ENCODE measurements around the gene AGPAT4.
"Not testable (repeated sequence)": the region's sequence is repeated elsewhere in the genome, so short reads cannot be mapped to it uniquely, and the experiment has no call there.

The AGPAT4 gene

DNA sequence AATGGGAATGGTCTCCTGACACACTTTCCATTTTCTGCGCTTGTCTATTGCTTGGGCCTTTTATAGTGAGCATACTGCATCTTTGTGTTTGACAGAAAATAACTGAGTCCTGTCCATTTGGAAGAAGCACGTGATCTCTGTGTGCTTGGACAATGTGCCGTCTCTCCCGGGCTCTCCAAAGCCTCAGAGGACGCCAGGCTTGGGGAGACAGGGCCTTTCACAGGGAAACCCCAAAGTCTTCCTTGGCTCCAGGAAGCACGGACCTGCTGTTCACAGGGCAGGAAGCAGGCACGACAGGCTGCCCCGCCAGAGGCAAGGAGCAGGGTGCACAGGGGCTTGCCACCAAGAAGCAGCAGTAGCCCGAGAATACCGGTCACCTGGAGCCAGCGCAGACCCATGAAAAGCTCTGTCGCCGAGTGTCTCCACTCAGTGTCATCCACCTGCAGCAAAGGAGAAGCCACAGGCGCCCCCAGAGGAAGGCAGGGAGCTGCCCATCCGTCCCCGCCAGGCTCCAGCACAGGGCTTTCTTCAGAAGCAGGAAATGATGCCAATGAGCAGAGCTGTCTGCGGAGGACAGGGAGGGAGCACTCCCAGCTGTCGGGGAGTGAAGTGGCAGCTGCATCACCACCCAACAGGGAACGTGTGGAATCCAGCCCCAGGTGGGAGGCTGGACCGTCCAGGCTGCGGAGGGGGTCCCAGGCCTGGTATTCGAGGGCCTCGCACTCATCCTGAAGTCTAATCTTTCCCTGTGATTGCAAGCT, 135.1 kb downstream of the AGPAT4 start:
- DNase-seq (ENCODE audit: low read depth in 2 of 2) = no peak

DNA sequence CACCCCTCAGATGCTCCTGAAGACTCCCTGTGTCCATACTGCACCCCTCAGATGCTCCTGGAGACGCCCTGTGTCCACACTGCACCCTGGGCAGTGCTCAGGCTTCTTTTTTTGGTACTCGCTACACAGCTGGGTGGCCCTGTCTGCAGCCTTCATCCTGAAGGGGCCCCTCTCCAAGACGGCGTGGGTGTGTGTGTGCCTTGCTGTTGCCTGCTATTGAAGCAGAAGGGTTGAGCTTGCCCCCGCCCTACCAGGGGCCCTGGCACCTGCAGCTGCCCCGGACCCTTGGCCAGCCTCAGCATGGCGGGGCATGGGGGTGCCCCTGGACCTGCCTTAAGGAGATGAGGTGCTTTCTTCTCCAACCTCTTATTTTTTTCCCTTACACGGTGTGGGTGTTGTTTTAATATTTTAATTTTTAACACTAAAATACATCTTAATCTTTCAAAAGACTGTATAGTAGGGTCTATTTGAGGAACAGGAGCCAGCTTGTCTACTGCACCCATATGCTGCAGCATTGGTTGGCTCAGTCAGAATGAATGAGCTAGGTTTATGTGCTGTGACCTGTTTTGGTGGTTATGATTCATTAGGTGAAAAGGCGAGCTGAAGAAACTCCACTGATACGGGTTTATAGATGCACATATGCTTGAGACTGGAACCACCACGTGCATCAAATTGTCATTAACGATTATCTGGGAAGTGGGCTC, 135.9 kb downstream of the AGPAT4 start:
- DNase-seq (ENCODE audit: low read depth in 2 of 2) = no peak

DNA sequence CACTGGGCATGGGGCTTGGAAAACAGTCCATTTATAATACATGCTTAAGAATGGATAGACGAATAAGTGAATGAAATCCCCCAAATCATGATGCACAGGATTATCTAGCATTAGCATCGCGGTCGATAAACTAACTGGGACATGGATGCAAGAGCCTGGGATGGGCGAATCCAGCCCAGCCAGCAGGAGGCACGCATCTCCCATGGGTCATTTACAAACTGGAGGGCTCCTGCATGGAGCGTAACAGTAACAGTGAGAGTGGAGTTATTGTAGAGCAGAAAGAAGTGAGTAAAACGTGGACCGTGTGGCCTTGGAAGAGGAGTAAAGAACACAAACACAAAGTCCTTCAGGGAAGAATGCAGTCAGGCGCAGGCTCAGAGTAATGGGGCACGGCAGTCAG, 136.5 kb downstream of the AGPAT4 start:
- DNase-seq (ENCODE audit: low read depth in 2 of 2) = no peak

DNA sequence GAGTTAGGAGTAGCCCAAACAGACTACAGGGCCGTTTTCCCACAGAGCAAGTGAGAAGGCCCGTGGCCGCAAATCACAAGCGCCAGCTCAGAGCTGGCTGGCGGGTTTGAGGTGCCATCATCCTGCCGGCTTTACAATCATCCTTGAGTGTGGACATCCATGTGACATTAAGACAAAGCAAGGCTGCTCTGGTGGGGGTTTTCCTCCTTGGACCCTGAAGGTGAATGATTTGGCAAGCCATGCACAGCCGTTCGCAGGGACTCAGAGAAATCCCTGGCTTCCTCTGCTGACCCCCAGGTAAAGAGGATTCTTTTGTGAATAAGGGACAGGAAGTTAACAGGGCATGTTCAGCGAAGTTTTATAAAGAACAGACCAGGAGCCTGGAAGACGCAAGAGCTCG, 137.2 kb downstream of the AGPAT4 start:
- DNase-seq (ENCODE audit: low read depth in 2 of 2) = no peak

DNA sequence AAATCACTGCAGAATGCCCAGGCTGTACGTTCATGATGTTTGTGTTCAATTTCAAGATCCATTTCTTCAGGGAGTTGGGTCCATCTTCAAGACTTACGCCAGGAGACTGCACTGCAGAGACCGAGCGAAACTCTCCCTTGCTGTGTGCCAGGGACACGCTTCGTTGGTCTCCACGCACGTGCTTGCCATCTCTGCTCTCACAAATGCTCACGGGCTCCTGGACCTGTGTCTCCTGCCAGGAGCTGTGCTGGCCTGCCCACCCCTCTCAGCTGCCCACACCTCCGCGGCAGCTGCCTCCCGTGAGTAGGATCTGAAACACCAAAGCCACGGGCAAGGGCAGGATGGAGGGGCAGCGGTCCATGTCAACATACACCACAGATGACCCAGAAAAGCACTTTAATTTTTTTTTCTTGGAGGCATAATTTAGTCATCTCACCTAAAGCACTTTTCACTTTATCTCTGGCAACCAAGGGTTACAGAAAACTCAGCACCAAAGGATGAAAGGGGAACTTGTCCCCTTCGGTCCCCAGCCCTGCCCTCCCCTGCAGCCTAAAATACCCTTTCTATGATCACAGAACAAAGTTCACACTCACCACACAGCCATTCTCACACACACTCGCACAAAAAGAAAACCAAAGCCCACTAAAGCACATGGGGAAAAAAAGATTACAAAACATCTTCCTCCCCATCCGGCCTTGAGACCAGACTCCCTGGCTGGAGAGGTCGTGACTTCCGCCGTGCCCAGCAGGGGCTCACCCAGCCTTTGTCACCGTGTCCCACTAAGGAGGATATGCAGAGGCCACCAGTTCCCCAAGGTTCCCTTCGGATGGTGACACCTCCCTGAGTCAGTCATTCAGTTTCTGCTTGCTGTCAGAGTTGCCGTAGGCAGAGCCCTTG, 137.9 kb downstream of the AGPAT4 start:
- DNase-seq (ENCODE audit: low read depth in 2 of 2) = no peak

DNA sequence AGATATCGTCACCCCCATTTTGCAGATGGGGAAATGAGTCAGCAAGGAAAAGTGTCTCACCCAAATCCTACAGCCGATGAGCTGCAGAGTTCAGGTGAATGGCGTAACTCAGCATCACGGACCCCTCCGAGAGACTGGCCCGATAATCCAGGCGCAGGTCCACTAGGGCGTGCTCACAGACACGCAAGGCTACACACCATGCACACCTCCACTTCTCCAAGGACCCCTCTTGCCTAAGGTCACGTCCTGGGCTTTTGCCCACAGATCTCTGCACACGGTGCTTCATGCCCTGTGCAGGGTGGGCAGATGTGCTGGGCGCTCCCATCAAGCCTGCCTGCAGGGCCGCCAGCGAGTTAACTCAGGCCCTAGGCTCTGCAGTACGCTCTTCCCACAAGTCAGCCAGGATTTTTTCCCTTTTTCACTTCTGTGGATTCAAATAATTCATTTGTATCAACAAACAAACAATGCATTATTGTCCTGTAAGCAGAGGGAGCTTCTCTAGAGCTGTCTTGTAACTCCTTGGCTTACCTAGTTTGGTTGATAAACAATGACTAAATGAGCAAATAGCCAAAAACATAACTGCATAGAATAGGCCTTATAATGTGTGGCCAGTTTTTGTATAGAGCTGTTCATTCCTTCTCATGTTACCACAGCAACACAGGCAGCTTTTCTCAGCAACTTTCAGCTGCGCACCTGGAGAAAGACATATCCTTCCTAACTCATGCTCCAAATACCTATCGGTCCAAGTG, 139.1 kb downstream of the AGPAT4 start:
- no peak for DNase-seq (ENCODE audit: low read depth in 2 of 2)

DNA sequence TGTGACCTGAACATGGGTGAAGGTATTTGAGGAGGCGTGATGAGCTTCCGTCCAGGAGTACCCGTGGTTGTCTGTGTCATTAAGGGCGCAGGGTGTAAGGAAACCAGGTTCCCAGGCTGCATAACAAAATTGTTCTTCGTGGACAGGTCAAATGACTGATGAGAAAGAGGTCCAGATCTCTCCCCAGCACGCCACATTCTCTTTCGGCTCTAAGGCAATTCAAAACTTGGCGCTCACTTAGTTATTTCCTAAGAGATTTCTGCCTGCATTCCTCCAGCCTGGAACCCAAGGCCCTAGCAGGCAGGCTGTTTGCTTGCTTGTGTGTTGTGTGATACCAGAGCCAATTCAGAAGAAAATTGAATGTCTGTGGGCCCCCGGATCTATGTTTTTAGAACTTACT, 139.9 kb downstream of the AGPAT4 start:
- no peak for DNase-seq (ENCODE audit: low read depth in 2 of 2)

DNA sequence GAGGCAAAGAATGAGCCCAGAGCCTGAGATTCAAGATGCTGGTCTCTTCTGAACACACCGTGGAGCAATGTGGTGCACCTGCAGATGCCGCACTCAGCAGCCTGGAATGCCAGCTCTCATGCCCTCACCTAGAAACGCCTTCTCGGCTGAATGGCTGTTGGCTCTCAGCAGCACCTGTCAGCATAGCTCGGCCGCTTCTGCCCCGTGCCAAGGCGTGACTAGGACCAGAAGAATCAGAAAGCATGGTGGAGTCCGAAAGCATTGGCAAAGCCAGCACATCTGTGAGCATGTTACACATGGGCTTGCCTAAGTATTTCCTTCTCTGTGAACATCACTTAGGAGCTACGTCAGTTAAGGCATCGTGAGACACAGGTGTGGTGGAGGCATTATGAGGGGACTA, 141.5 kb downstream of the AGPAT4 start:
- no peak for DNase-seq (ENCODE audit: low read depth in 2 of 2)

DNA sequence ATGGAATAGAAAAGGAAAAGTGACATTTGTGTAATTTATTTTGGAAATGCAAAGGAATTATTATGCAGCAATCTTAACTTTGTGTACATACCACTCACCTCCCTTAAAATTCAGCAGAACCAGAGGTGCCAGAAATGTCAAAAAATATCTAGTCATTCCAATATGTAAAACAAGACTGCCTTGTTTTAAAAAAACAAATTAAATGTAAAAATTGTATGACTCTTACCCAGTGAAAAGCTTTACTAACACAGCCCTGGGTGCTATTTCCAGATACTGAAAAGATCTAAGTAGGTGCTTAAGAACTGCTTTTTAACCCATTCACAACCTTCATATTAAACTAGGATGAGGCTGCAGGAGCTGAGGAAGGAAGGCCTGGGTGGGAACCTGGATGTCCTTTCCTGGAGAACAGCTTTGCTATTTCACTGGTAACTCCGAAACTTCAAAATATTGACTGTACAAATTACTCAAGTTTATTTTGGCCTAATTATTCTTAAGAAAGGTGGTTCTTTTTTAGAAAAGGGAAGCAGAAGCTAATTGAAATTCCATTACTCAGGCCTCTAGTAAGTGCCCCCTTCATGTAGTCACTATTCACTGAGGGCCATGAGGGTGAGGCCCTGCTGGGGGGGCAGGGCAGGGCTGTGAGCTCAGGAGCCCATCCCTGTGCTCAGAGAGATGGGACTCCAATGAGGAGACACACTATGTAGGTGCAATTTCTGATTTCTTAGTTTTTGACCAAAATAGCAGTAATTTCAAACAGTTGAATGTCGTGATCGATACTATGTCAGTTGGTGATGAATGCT, 142.7 kb downstream of the AGPAT4 start:
- DNase-seq (ENCODE audit: low read depth in 2 of 2) = no peak

DNA sequence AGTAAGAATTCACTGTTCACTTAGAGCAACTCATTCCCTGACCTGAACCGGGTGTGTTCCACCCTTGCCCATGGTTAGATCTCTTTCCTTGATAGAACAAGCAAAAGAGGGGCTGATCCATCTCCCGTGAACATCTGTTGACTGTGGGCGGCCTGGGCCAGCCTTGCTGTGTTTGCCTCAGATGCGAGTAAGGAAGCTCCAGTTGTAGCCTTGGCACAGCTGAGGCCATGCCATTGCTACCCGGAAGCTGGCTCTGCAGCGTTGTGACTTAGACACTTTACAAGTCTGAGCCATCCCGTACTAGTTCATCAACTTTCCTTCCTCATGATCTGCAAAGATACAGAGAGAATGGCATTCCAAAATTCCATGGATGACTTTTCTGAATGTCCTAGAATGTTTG, 143.3 kb downstream of the AGPAT4 start:
- DNase-seq (ENCODE audit: low read depth in 2 of 2) = no peak

DNA sequence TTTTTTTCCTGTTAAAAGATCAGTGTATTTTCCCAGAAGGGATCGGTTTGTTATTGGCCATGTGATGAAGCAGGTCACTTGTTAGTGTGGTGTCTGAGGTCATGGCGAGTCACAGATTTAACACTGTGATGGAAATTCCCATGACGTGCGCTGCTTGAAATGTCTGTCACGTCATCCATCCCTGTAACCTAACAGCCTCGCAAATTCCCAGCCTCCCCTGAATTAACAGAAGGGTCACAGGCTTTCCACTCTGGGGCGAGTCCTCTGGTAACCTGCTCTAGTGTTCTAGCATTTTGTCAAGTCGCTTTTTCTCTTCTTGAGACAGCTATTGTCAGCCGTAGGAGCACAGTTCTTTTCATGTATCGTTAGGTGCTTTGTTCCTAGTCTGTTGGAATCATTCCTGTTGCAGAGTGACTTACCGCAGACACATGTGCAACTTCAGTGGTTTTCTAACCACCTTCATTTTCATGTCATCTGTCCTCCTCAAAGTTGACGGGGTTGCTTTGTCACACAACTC, 145.1 kb downstream of the AGPAT4 start:
- DNase-seq (ENCODE audit: low read depth in 2 of 2) = no peak

DNA sequence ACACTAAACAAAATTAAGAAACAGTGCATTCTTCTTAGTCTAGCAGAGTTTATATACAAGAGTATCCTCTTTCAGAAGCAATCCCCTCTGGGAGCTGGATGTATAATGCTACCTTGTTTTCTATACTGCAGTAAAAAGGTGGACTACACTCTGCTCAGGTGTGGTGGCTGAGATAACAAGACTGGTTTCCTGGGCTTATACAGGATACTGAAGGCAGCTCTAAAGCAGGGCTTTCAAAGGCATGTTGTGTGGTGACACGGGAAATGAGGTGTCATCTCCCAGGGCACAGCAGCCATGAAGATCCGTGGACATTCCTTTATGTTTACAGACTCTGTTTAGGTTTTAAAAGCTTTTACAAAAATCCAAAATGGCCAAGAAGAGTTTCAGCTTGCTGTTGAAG, 145.6 kb downstream of the AGPAT4 start:
- DNase-seq (ENCODE audit: low read depth in 2 of 2) = no peak

DNA sequence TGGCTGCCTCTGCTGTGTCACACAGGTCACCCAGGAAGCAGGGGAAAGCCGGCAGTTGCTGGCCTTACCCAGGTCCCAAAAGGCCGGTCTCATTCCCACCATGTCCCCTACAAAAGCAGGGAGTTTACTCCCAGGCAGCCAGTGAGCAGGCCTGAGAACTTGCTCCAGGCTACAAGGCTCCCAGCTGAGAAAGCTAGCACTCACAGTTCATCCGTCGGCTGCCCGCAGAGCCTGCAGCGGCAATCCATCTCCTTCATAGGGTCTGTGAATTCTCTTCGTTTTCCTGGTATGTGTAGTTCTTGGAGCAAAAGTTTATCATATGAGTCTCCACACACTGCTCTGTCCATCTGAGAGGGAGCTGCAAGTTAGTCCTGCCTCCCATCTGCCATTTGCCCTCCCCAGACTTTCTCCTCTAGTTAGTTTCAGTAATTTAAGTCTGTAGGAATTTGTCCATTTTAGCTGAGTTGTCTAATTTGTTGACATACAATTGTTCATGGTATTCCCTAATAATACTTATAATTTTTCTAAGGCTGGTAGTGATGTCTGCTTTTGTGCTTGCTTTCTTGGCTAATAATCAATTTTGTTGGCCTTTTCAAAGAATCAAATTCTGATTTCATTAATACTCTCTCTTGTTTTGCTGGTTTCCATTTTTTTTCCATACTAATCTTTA, 146.7 kb downstream of the AGPAT4 start:
- DNase-seq (ENCODE audit: low read depth in 2 of 2) = no peak

DNA sequence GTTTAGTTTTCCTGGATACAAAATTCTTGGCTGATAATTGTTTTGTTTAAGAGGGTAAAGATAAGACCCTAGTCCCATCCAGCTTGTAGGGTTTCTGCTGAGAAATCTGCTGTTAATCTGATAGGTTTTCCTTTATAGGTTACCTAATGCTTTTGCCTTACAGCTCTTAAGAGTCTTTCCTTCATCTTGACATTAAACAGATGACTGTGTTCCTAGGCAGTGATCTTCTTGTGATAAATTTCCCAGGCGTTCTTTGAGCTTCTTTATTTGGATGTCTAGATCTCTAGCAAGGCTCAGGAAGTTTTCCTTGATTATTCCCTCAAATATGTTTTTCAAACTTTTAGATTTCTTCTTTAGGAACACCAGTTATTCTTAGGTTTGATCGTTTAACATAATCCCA, 148.3 kb downstream of the AGPAT4 start:
- no peak for DNase-seq (ENCODE audit: low read depth in 2 of 2)

DNA sequence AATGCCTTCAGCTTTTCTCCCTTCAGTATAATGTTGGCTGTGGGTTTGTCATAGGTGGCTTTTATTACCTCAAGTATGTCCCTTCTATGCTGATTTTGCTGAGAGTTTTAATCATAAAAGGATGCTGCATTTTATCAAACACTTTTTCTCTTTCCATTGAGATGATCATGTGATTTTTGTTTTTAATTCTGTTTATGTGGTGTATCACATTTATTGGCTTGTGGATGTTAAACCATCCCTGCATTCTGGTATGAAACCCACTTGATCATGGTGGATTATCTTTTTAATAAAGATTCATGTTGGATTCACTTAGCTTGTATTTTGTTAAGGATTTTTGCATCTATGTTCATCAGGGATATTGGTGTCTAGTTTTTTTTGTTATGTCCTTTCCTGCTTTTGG, 150.5 kb downstream of the AGPAT4 start:
- not testable (repeated sequence) for DNase-seq (ENCODE audit: low read depth in 2 of 2)

DNA sequence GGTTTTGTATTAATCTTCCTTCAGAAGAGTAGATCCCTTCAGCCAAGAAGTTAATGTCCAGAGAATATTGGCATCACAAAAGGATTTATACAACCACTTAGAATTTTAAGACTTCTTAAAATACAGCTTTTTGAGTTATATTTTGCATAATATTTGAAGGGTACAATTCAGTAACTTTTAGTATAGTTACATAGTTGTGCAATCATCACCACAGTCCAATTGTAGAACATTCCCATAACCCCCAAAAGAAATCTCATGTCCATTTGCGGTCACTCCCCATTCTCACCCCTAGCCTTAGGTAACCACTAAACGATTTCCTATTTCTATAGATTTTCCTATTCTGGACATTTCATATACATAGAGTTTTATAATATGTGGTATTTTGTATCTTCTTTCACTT, 155.9 kb downstream of the AGPAT4 start:
- DNase-seq (ENCODE audit: low read depth in 2 of 2) = no peak

DNA sequence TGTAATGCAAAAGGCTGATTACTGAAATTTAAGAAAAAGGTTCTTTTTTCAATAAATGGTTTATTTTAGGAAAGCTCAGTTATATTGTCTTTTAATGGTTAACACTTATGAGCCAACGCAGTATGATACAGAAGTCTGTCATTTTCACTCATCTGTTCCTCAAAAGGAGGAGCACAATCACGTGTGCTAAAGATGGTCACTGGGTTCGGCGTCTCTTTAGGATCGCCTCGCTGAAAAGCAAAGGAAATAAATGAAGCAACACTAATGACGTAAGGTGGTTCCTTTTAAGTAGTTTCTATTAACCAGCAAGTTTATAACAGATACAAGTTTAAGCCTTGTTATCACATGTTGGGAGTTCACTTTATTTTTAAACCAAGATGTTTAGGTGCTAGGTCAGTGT, 156.6 kb downstream of the AGPAT4 start:
- no peak for DNase-seq (ENCODE audit: low read depth in 2 of 2)

DNA sequence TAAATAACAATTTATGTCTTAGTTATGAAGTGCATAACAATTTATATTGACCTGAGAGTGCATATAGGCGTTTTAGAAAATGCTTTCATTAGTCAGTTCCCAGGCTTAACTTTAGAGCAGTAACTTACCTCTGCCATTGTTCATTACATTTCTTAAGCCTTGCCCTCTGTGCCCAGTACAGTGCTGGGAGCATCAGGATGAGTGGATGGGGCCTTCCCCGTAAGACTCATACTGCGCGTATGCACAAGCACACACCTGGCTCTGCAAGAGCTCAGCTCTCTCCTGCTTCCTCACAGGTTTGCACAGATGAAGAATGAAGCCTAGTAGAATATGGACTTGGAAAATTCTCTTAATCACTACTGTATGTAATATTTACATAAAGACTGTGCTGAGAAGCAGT, 157.3 kb downstream of the AGPAT4 start:
- no peak for DNase-seq (ENCODE audit: low read depth in 2 of 2)

DNA sequence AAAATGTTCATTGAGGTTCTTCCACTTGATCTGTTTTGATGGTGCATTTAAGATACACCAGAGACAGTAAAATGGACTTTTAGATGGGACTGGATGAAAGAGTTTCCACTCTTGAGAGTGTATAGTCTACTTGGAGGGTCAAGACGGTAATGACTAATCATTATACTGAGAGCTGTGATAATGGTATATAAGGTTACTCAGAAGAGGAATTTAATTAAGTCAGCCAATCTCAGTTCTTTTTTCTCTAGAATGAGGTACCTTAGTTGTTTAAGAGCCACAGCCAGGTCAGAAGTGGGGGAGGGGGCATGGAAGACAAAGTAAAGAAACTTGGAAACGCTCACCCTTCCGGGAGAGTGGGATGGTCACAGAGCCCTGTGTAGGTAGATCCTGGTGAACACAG, 158.4 kb downstream of the AGPAT4 start:
- no peak for DNase-seq (ENCODE audit: low read depth in 2 of 2)

DNA sequence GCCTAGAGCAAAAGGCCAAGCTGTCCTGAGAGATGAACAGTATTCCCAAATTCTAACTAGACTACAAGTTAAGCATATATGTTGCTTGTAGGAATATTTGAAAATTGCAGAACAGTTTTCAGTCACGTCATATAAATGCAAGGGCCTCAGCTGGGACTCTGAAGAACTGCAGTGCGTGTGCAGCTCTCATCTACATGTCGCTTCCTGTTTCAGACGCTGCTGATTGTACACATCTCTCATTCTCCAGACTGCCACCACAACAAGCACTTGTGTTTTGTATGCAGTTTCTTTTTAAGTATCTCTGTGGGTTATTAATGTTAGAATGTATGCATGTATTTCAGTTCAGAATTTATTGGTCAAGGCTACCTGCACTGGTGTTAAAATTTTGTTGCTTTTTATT, 162.6 kb downstream of the AGPAT4 start:
- DNase-seq (ENCODE audit: low read depth in 2 of 2) = no peak

Measured in stimulated activated CD8-positive, alpha-beta memory T cell treated with anti-CD3 and anti-CD28 coated beads, Interleukin-7, amount 100 ng/mL, for 1 hour (primary cell).